Measurements from ENCODE around the gene KRT222. TPM values are rescaled to one million over a fixed set of nuclear protein-coding genes. Genes with fewer than 3 reads are reported as not detected.

The KRT222 gene
- total RNA-seq, 1 experiment from 2014 or later = 0.53 TPM

DNA sequence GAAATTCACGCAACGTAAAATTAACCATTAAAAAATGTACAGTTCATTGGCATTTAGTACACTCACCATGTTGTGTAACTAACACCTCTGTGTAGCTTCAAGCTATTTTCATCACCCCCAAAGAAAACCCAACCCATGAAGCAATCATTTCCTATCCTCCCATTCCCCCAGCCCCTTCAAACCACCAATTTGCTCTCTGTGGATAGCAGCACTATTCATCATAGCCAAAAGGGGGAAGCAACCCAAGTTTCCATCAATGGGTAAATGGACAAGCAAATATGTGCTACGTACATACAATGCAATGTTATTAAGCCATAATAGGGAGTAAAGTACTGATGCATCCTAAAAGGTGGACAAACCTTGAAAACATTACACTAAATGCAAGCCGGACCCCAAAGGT, 10.9 kb upstream of the KRT222 start:
- no peaks in the 10 kb centered on the region for H3K36me3 ChIP-seq
- H3K9me3 ChIP-seq = no peaks in the 10 kb centered on the region
- no peak for DNase-seq
- no peak overlapping the region for H3K4me3 ChIP-seq
- peaks cover 68% of the 10 kb centered on the region for H3K27me3 ChIP-seq

DNA sequence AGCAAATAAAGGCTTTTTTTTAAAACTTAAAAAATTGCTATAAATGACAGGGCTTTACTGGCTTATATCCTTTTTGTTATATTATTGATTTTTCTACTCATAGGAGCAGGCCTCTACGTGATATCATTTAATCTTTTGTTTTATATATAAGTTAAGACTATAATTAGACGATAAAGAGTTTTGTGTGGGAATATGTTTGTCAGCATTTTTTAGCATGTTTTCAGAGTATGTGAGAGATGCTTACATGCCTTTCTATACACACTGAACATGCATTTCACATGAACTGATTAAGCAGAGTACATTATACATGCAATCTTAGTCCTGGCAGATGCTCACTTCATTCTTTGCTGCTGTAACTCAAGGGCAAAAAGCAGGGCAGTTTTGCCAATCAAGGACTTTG, 7.7 kb upstream of the KRT222 start:
- H3K4me3 ChIP-seq = no peak overlapping the region
- H3K9me3 ChIP-seq = no peaks in the 10 kb centered on the region
- H3K36me3 ChIP-seq = no peaks in the 10 kb centered on the region
- H3K27me3 ChIP-seq = peaks cover 51% of the 10 kb centered on the region
- no peak for DNase-seq

DNA sequence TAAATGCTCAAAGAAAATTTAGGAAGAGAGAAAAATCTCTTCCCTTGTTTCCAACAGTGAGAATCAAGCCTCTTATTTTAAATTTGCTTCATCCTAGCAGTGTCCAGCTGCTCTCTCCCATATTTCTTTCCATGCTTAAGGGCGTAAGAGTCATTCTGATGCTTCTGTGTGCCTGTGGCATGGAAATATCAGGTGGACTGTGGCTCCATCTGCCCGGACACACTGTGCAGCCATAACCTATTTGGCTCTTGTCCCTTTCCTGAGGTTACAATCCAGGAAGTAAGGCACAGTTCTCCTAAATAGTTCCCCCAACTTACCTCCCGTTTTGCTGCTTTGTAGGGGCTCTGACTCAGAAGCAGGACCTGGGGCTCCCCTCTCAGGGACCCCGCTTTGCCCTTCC, 6.3 kb upstream of the KRT222 start:
- Histone ChIP-seq H3K27me3 (peaks cover 37% of the 10 kb centered on the region), H3K4me3 (no peak overlapping the region), H3K9me3 (no peaks in the 10 kb centered on the region), H3K36me3 (no peaks in the 10 kb centered on the region)
- DNase-seq = no peak

DNA sequence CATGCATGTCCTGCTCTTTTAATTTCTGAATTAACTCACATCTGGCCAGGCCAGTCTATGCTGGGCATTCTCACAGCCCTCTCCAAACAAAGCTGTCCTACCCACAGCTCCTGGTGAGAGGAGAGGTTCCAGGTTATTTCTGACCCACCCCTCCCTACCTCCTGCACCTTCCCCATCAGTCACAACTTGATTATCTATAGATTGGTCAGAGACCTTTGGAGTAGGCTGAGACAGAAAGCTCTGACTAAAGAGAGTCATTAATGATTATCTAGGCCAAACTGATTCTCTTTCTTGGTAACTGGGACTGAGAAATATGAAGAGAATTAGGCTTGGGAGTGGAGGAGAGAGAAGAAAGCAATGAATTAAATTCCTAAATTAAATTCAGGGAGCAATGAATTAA, 1.4 kb upstream of the KRT222 start:
- no peak for DNase-seq
- H3K4me3 ChIP-seq = no peak overlapping the region
- no peaks in the 10 kb centered on the region; the same call in 1 of the 2 replicates for H3K27me3 ChIP-seq
- H3K36me3 ChIP-seq = no peaks in the 10 kb centered on the region
- H3K9me3 ChIP-seq = no peaks in the 10 kb centered on the region

DNA sequence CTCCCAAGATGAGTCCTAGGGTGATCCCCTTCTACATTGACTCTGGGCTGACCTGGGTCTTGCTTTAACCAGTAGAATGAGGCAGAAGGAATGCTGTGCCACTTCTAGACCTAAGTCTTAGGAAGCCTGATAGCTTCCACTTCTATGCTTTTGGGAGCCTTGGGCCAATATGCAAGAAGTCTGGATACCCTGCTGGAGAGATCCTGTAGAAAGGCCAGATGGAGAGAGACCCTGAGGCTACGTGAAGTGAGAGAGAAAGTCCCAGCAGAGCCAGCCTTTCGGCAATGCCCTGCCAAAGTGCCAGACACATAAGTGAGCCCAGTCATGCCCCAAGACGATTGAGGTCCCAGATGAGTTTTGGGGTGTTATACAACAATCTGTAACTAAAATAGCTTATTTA, 1.7 kb downstream of the KRT222 start:
- H3K4me3 ChIP-seq = no peak overlapping the region
- no peaks in the 10 kb centered on the region for H3K27me3 ChIP-seq
- no peaks in the 10 kb centered on the region for H3K9me3 ChIP-seq
- no peaks in the 10 kb centered on the region for H3K36me3 ChIP-seq
- no peak for DNase-seq

DNA sequence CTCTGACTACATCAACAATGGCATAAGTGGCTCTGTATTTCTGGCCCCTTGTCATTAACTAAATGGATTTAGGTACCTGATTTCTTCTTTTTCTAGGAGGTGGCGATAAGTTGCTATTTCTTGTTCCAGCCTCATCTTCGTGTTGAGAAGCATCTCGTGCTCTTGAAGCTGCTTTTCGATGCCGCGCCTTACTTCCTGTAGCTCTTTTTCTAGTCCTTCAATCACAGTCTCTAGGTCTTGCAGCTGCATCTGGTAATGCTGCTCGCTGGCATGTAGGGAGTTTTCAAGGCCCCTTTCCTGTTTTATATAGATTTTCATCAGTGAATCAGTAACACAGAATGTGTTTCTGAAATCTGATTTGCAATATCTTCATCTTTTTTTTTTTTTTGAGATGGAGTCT, 5.1 kb downstream of the KRT222 start:
- DNase-seq = no peak
- Histone ChIP-seq H3K9me3 (no peaks in the 10 kb centered on the region), H3K4me3 (no peak overlapping the region), H3K27me3 (peaks cover 12% of the 10 kb centered on the region; the same call in 1 of the 2 replicates), H3K36me3 (no peaks in the 10 kb centered on the region)

DNA sequence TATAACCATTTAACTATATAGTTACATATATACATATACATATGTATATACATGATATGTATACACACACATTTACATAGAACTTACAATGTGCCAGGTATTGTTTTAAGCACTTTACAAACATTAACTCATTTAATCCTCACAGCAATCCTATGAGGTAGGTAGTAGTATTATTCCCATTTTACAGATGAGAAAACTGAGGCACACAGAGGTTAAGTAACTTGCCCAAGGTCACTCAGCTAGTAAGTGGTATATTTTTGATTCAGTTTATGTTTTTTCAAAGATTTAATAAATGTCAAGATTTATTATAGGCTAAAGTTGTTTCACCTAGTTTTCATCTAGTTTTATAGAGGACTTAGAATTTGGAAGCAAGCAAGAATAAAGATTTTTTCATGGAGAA, 6.6 kb downstream of the KRT222 start:
- Histone ChIP-seq H3K9me3 (no peaks in the 10 kb centered on the region), H3K36me3 (no peaks in the 10 kb centered on the region), H3K27me3 (peaks cover 12% of the 10 kb centered on the region; the same call in 1 of the 2 replicates), H3K4me3 (no peak overlapping the region)
- no peak for DNase-seq

DNA sequence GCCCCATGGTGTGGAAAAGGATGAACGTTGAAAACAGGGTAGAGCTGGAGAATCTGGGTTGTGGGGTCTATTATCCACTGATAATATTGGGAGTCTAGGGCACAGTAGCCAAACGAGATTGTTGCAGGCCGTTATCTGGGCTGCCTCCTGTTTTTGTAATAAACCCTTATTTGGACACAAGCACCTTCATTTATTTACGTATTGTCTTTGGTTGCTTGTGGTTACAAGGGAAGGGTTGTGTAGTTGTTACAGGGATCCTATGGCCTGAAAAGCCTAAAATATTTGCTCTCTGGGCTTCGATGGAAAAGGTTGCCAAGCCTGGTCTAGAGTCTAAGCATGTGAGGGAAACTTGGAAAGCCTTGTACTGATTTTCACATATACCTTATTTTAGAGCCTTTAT, 13.0 kb downstream of the KRT222 start:
- H3K36me3 ChIP-seq = no peaks in the 10 kb centered on the region
- H3K9me3 ChIP-seq = no peaks in the 10 kb centered on the region
- H3K4me3 ChIP-seq = no peak overlapping the region
- no peak for DNase-seq
- H3K27me3 ChIP-seq = peaks cover 8% of the 10 kb centered on the region; the same call in 1 of the 2 replicates

DNA sequence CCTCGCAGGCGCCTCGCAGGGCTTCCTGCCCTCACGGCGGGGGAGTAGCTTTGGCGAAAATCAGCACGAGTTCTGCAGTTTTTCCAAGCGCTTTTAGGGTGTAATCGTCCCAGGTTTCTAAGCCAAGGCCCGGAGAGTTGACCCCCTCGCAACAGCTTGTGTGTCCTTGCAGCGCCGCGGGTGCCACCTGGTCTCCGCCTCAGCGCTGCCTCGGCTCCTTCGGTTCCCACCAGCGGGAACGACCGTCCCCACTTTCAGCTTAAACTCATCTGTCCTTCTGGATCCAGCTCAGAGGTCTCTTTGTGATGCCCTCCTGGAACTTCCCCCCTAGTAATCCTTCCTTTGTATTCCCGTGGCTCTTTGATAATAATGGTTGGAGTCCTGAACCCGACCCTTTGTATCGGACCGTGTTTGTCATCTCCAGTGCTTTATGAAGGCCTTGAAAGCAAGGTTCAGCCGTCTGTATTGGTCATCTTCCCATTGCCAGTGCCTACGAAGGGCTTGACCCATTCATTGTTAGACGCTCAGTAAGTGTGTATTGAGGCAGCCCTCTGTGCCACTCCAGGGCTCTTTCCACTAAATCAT, 16.5 kb downstream of the KRT222 start:
- no peaks in the 10 kb centered on the region for H3K9me3 ChIP-seq
- DNase-seq = peak; percentile 9
- H3K27me3 ChIP-seq = no peaks in the 10 kb centered on the region
- H3K4me3 ChIP-seq = peak overlapping the region; percentile 94
- H3K36me3 ChIP-seq = peaks cover 24% of the 10 kb centered on the region

DNA sequence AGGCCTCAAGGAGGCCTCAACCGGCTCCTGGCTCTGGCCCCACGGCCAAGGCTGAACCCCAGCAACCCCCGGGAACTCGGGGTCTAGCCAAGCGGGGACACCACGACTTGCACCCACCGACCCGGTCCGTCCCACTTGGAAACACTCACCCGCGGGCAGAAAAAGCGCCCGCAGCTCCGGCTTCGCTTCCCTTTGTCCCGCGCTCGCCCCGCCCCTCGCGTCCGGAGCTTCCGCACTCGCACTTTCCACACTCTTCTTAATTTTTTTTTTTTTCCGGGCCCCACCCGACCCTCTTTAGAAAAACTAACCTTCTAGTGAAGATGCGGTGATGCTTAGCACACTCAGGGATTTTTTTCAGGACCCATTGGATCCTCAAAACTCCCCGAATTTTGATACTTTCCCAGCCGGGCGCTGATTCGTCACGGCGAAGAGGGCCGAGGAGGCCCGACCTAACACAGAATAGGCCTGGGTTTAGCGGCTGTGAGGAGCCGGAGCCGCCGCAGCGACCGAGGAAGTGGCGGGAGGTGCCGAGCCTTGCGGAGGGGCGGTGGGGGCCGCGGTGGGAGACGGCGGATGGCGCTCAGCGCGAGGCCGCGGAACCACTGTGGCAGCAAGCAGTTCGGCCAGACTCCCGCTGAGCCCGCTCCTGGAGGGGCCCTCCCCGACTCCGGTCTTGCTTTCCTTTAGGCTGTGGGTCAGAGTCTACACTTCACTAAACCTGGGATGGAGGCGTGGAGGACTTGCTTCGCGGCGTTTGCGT, 17.2 kb downstream of the KRT222 start, which contains the start of gene SMARCE1:
TSS of gene SMARCE1 (minus strand) at position 195 of the 760 bp plus-strand sequence. CDS start 2,016 bp downstream, outside the sequence.
- Histone ChIP-seq H3K4me3 (peak within 1 kb of the TSS; percentile 94), H3K9me3 (no peaks in the 10 kb centered on the region), H3K27me3 (no peaks in the 10 kb centered on the region), H3K36me3 (peaks cover 31% of the 10 kb centered on the region)
- DNase-seq = peak; percentile 73

DNA sequence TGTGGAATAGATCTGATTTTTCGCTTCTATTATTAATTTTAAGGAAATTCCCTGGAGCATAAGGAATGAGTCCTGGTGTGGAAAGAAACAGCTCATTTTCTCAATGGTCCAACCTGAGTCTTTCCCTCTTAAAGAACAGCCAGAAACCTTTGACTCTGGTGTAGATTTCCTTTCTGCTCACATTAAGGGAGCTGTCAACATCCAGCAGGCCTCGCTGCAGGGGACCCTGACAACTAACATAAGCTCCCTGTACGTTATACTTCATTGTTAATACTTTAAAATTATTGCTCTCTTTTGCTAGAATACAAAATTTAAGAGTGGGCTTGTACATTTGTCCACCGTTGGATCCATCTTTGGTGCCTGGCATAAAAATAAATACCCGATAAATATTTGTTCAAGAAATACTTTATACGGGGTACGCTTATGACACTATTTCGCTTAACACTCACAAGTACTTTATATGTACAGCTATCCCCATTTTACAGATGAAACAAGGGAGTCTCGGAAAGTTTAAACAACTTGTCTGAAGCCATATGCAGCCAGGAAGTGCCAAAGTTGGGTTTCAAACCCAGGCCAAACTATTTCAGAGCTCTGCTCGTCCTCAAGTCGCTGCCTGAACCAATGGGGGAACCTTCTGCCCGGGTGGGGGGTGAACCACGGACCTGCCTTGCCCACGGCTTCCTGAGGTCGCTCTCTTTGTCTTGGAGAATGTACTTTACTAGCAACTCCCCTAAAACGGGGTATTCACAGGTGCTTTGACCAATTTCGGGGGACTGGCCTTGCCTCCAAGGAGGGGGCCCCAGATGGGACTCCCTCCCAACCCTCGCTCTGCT, 18.0 kb downstream of the KRT222 start:
- peak overlapping the region; percentile 94 for H3K4me3 ChIP-seq
- peak; percentile 56 for DNase-seq
- peaks cover 39% of the 10 kb centered on the region for H3K36me3 ChIP-seq
- no peaks in the 10 kb centered on the region for H3K9me3 ChIP-seq
- H3K27me3 ChIP-seq = no peaks in the 10 kb centered on the region

DNA sequence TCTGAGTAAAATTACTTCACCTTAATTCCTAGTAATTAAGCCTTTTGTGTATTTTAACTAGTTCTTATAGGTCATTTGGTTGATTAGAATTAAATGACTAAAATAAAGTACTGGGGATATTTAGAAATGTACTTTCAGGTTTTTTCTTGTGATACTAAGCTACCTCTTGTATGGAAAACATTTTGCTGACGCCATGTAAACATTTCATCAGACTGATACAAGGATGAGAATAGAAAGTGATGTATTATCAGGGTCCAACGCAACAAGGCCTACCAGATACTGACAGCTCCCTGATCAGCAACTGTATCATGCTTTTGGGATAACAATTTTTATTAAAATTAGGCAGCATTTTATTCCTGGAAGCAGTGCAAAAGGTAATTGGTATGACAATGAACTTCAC, 19.0 kb downstream of the KRT222 start:
- DNase-seq = no peak
- Histone ChIP-seq H3K4me3 (peak overlapping the region; percentile 94), H3K9me3 (no peaks in the 10 kb centered on the region), H3K27me3 (no peaks in the 10 kb centered on the region), H3K36me3 (peaks cover 50% of the 10 kb centered on the region)

DNA sequence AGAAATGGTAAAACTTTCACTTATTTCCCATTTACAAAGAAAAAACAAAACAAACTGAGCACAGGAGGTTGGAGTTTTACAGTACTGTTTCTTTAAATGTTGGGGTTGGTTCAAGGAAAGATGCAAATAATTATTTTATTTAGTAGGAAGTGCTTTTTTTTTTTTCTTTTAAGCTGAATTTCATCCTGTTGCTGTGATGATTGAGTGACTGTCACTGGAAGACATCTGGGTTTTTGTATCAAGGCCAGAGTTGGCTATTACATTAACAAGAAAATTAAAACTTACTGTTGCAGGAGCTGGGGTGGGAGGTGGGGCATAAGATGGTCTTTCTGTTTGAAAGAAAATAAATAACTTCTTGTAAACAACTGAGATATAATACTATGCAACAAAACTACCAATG, 19.7 kb downstream of the KRT222 start:
- Histone ChIP-seq H3K4me3 (no peak overlapping the region), H3K27me3 (no peaks in the 10 kb centered on the region)

DNA sequence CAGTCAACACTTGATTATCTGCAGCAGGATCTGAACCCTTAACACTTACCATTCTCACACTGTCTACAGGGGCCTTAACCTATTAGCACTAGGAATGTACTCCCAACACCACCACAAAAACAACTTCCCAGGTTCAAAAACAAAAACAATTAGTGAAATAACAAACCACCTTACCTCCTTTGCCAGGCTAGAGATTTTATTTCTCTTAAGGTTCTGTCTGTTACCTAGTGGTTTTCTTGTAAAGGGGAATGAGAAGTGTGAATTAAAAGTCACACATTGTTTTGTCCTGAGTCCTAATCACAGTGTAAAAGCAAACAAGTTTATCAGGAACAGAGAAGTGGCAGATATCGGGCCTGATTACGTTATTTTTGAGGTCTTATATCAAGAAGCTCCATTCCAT, 27.0 kb downstream of the KRT222 start:
- Histone ChIP-seq H3K4me3 (no peak overlapping the region), H3K36me3 (peaks cover 97% of the 10 kb centered on the region), H3K9me3 (no peaks in the 10 kb centered on the region), H3K27me3 (no peaks in the 10 kb centered on the region)
- no peak for DNase-seq

More for the DNA sequence above, 19.7 kb downstream of the KRT222 start:
- H3K36me3 ChIP-seq = peaks cover 56% of the 10 kb centered on the region
- H3K9me3 ChIP-seq = no peaks in the 10 kb centered on the region
- DNase-seq = no peak

DNA sequence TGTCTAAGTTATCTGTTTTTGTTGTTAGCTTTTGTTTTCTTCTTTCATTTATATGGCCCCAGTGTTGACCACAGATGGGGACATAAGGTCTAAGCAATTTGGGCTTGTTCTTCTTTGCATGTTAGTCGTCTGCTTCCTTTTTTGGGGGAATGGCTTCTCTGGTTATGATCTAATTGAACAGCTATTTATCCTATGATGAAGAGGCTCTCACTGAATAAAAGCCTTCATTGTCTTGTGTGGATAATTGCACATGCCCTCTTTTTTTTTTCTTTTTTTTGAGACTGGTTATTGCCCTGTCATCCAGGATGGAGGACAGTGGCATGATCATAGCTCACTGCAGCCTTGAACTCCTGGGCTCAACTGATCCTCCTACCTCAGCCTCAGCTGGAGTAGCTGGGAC, 31.1 kb downstream of the KRT222 start:
- DNase-seq = no peak
- no peaks in the 10 kb centered on the region for H3K27me3 ChIP-seq
- H3K36me3 ChIP-seq = peaks cover 97% of the 10 kb centered on the region
- H3K9me3 ChIP-seq = no peaks in the 10 kb centered on the region
- no peak overlapping the region for H3K4me3 ChIP-seq

DNA sequence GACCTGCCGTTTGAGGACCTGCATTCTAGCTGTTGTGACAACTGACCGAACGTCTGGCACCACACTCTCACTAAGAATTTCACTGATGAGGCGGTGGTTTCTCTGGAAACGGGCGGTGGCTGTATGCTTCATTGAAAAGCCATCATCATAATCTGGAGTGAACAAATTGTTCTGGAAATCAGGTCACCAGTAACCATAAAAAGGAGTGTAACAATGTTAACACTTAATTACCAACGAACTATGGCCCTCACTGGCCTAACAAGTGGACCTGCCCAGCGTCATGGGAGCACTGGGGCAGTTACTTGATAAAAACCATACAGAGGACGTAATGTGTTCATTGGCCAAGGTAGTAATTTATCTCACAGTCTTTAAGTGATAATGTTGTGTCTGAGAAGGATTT, 32.8 kb downstream of the KRT222 start:
- H3K36me3 ChIP-seq = peaks cover 96% of the 10 kb centered on the region
- no peaks in the 10 kb centered on the region for H3K9me3 ChIP-seq
- H3K4me3 ChIP-seq = no peak overlapping the region
- H3K27me3 ChIP-seq = no peaks in the 10 kb centered on the region
- DNase-seq = no peak

DNA sequence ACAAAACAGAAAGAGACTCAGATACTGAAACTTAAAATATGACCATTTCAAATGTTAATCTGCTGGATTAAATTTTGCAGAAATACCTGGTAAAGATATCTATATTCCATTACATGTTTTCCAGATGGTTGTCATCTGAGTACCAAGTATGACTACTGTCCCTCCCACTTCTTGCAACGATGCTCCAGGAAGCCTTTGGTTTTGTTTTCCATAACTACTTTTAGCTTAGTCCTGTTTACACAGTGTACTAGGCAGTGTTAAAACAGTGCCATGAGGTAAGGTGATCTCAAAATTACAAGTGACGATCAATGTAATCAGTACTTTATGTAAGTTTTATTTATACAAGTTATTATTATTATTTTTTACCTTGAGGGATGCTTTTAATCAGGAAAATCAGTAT, 35.1 kb downstream of the KRT222 start:
- Histone ChIP-seq H3K27me3 (no peaks in the 10 kb centered on the region), H3K9me3 (no peaks in the 10 kb centered on the region), H3K36me3 (peaks cover 72% of the 10 kb centered on the region), H3K4me3 (no peak overlapping the region)
- no peak for DNase-seq
